ENCODE results near the gene CCDC38. TPM values are rescaled to one million over a fixed set of nuclear protein-coding genes. Genes with fewer than 3 reads are reported as not detected.
"Not testable (repeated sequence)": the region's sequence is repeated elsewhere in the genome, so short reads cannot be mapped to it uniquely, and the experiment has no call there.

The CCDC38 gene
- total RNA-seq, result not detected in 2 replicates

DNA sequence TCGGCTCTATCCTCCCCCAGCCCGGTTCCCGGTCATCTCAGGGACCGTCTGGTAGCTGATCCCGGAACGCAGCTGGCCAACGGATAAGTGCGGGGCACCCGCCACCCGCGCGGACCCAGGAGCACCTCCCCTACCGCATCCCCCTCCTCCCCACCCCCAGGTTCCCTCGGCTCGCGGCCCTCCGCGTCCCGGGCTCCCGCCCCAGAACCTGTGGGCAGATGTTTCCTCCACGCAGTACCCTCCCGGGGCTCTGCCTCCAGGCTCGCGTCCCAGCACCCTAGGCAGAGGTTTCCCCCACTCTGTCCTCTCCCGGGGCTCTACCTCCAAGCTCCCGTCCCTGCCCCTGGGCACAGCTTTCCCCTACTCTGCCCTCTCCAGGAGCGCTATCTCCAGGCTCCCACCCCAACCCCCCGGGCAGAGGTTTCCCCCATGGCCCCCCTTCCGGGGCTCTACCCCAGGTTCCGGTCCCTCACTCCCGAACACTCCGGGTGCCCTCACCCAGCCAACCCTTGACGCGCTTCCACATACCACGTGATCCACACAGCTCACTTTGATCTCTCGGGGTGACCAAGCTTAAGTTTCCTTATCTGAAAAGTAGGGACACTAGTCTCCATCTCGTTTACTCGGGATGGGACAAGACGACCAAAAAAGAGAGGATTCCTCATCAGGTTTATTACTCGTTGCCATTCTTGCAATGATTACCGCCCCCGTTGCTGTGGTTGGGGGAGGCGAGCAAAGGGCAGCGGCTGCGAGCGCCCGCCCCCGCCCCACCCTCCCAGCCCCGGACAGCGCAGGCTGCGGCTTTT, at the start of gene CCDC38:
TSS of gene CCDC38 (minus strand) at position 91 of the 806 bp plus-strand sequence. CDS start 6,105 bp downstream, outside the sequence.
- DNase-seq (ENCODE audit: low read depth in 2 of 2), result peak in 1 of 2 donors; percentile 42

DNA sequence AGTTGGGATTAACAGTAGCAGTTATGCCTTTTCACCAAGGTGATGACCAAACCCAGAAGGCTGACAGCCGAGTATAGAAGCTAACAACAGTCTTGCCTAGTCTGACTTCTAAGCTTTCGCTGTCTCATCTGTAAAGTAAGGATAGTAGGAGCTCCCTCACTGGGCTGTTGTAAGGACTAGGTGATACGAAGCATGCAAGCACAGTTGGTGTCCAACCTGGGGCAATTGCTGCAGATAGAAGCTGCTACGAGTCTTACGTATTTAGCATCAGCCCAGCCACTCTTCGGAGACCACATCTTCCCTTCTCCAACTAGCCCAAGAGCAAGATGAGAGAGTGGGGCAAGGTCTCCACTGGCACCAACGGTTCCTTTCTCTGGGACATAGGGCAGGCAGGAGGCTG, 47.7 kb upstream of the CCDC38 start:
- DNase-seq (ENCODE audit: low read depth in 2 of 2), result no peak

DNA sequence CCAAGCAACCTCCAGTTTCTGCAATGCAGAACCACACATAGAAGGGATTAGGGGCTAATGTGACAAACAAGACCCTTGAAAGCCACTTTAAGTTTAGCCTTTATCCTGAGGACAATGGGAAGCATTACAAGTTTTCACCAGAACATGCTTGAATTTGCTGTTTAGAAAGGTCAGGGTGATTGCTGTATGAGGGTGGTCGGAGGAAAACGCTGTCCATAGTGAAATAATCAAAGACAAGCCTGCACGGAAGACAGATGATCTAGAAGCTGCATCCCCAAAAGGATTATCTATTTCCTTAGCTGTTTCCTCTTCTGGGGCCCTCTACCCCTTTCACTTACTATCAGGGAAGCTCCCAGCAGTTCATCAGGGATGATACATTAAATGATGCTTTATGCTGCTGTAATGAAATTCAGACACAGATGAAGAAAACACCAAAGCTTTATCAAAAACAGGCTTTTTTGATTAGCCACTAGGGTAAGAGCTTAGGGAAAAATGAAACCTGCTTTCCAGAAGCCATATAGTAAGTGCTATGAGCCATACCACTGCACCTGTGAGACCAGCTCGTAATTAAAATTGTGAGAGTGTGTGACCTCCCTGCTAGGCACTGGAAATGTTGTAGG, 47.2 kb upstream of the CCDC38 start:
- no peak for DNase-seq (ENCODE audit: low read depth in 2 of 2)

GRCh38 chr12:95988506-95989275, 46.3 kb upstream of the CCDC38 start:
- DNase-seq (ENCODE audit: low read depth in 2 of 2), result no peak

DNA sequence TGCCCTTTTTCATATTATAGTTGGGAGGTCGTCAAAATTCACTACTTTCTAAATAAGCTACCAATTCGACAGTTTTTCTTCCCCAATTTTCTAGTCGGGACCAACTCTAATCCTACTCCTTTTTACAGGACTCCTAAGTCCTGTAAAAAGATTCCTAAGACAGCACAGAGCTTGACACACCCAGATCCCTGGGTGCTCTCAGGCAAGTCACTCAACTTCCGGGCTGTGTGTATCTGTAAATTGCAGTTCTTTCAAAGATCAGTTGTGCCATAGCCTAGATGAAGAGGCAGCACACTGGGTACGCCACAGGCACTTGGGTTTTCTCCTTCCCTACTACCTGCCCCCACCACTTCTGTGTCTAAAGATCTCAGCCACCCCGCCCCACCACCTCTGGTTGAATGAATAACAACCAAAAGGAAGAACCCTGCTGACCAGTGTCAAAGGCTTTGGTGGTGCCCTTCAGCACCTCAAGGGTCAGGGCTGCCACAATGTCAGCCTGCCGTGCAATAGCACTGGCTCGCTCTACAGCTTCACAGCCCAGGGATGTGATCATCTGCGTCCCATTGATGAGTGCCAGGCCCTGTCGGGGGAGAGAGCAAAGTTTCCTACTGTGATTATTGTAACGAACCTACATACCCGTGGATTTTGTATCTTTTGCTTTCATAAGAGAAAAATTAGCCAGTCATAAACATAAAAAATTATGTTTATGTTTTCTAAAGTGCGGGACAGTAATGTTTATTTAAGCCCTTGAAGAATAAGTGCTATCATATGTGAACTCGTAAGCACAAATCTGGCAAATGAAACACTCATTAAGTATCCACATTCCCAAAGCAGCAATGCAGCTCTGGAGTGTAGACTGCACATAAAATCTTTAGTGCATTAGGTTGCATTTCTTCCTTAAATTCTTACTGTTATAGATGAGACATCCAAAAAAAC, 44.5 kb upstream of the CCDC38 start:
- no peak for DNase-seq (ENCODE audit: low read depth in 2 of 2)

GRCh38 chr12:95984682-95985081, 42.3 kb upstream of the CCDC38 start:
- no peak for DNase-seq (ENCODE audit: low read depth in 2 of 2)

DNA sequence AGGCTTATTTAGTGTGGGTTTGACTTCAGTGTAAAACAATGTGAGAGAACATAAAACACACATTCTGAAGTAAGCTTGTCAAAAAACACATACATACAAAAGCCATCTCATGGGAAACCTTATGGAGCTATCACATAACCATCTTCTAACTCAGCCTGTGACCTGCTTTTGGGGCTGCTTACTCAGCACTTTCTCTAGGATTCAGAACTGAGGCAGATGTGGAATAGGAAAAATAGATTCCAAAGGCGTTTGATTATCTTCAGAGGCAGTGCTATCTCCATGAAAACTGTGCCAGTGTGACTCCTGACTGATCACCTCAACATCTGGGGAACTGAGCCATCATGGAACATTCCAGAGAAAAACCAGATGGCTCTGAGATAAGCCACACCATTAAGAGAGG, 40.2 kb upstream of the CCDC38 start:
- DNase-seq (ENCODE audit: low read depth in 2 of 2), result no peak

DNA sequence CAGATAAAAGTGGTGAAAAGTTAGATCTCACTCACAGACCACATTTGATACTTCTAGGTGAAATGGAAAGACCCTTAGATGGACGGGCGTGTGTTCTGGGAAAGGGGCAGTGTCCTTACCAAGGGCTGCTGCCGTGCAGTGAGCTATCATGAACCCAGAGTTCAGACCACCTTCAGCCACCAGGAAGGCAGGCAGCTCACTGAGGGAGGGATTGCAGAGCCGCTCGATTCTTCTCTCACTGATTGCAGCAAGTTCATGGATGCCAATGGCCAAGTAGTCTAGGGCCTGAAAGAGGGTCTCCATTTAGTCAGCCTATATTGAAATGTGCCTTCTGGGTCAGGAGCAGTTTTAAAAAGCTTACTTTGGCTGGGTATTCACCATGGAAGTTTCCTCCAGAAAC, 38.0 kb upstream of the CCDC38 start:
- DNase-seq (ENCODE audit: low read depth in 2 of 2), result no peak

DNA sequence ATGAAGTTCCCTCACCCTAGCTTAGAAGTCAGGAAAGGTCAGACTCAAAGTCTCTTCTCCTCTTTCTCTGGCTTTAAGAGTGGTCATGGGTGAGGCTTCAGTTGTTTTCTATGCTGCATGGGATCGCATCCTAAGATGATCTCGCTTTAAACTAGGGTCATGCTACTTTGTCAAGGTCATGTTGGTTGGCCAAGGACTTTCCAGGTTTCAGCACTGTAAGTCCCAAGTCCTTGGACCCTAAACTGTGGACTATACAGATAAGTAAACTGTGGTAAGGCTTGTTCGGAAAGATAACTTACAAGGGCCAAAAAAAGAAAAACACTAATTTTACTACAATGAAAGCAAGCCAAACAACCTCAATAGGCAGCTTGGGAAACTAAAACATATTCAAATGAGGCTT, 36.4 kb upstream of the CCDC38 start:
- DNase-seq (ENCODE audit: low read depth in 2 of 2), result no peak

GRCh38 chr12:95978351-95978750, 35.9 kb upstream of the CCDC38 start:
- DNase-seq (ENCODE audit: low read depth in 2 of 2), result no peak

GRCh38 chr12:95977764-95978305, 35.4 kb upstream of the CCDC38 start:
- no peak for DNase-seq (ENCODE audit: low read depth in 2 of 2)

- DNase-seq (ENCODE audit: low read depth in 2 of 2), result no peak
Observed at GRCh38 chr12:95976416-95976832, 34.0 kb upstream of the CCDC38 start.

DNA sequence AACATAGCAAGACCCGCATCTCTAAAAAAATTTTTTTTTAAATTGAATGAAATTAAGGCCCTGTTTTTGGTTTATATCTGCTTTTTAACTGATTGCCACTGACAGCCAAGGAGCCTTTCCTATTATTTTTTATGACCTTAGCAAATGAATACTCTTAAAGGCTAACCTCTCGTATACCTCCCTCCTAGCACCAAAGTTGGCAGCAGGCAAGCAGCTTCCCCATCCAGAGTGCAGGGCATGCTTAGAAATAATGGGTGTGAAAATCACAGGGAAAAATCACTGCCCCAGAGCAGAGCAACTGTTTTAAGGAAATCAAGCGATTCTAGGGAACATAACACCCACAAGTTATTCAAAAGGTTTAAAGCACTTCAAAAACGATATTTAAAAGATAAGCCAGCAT, 33.1 kb upstream of the CCDC38 start:
- DNase-seq (ENCODE audit: low read depth in 2 of 2), result no peak

DNA sequence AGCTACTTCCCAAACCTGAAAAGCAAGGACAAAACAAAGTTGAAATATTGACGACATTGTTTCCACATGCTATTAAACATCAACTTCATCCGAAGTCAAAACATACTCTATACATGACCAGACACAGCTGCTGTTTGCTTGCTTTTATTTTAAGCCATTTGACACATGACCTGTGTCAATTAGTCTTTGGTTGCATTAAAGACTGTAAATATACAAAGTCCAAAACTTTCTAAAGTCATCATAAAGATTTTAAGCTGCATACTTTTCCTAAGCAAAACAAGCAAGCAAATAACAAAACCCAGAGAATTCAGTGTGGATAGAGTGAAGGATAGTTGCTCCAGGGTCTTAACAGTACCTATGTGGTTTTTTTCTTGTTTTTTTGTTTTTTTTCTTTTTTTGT, 31.9 kb upstream of the CCDC38 start:
- no peak for DNase-seq (ENCODE audit: low read depth in 2 of 2)

GRCh38 chr12:95972832-95973456, 30.5 kb upstream of the CCDC38 start:
- no peak for DNase-seq (ENCODE audit: low read depth in 2 of 2)

- no peak for DNase-seq (ENCODE audit: low read depth in 2 of 2)
Observed at GRCh38 chr12:95970905-95971304, 28.5 kb upstream of the CCDC38 start.

GRCh38 chr12:95969116-95969515, 26.7 kb upstream of the CCDC38 start:
- DNase-seq (ENCODE audit: low read depth in 2 of 2), result not testable (repeated sequence)

GRCh38 chr12:95967301-95967700, 24.9 kb upstream of the CCDC38 start:
- DNase-seq (ENCODE audit: low read depth in 2 of 2), result no peak

- DNase-seq (ENCODE audit: low read depth in 2 of 2), result no peak
Observed at GRCh38 chr12:95966287-95966870, 24.0 kb upstream of the CCDC38 start.

GRCh38 chr12:95963096-95963495, 20.7 kb upstream of the CCDC38 start:
- DNase-seq (ENCODE audit: low read depth in 2 of 2), result no peak
